HepG2 (cell line): ENCODE measurements around the gene TSSK2. TPM values are rescaled to one million over a fixed set of nuclear protein-coding genes. Genes with fewer than 3 reads are reported as not detected.

ENCODE experiments used
- ATAC-seq: fragments of 200-7000 bp; cut with Tn5 transposase; 3 replicates; pipeline ENCODE4 v1.9.1; 2020; ENCODE audit warnings: mild to moderate bottlenecking, moderate library complexity
- BruUV-seq: library from RNA; stranded (reverse); fragments of 400-500 nt; replicated peaks from 2 replicates; lab custom pipeline; 2021; lab: Mats Ljungman, UMichigan
- CTCF ChIA-PET: fragments of 300-600 bp; formaldehyde crosslinking; extraction: SDS; loops from one replicate; lab custom pipeline; 2021; ENCODE audit warnings: low total read pairs, inconsistent platforms, low intra/inter-chr PET ratio; lab: Yijun Ruan, JAX
- POLR2A ChIA-PET: fragments of 350-600 bp; sonication (Branson Sonifier 250); formaldehyde crosslinking; loops from one replicate; lab custom pipeline; 2020; ENCODE audit warnings: antibody characterized with exemption, inconsistent platforms; lab: Yijun Ruan, JAX
- DNase-seq: peaks from one replicate; pipeline ENCODE4 v3.0.0-alpha.2; 2015; ENCODE audit warnings: low spot score
- FAIRE-seq: peaks from 3 replicates; lab custom pipeline; 2011; peaks lifted over from hg19 to GRCh38; lab: Jason Lieb, UNC
- H2AFZ ChIP-seq: one replicate; pipeline ENCODE4 v1.6.1; 2011; ENCODE audit warnings: low read length, inconsistent platforms
- H3K27ac ChIP-seq: fragments of 300-600 bp; 3 replicates; pipeline ENCODE4 v1.8.0; 2011; ENCODE audit warnings: mixed run types, mild to moderate bottlenecking, mixed read lengths, low read length, inconsistent platforms; ENCODE audit not compliant: insufficient read depth; ENCODE audit errors: extremely low read length
- H3K27me3 ChIP-seq, 2 experiments: fragments of 200-600 bp in 1 of 2; 2 replicates in 1 of 2; 3 replicates in 1 of 2; pipeline versions ENCODE4 v1.6.0 to v1.8.0; 2011; ENCODE audit warnings: low read length in 2 of 2, mild to moderate bottlenecking in 2 of 2, moderate library complexity in 2 of 2, inconsistent platforms in 1 of 2; ENCODE audit not compliant: insufficient read depth in 2 of 2, control insufficient read depth in 1 of 2
- H3K36me3 ChIP-seq, 2 experiments: fragments of 200-600 bp in 1 of 2; replicated peaks in 1 of 2; 2 replicates in 1 of 2; 3 replicates in 1 of 2; pipeline versions ENCODE4 v1.5.1 to v1.8.0; 2011; ENCODE audit warnings: low read length in 2 of 2, inconsistent platforms in 1 of 2; ENCODE audit not compliant: insufficient read depth in 2 of 2, control insufficient read depth in 1 of 2
- H3K4me1 ChIP-seq: 2 replicates; pipeline ENCODE4 v1.5.1; 2012; ENCODE audit warnings: low read length, inconsistent platforms; ENCODE audit not compliant: insufficient read depth
- H3K4me2 ChIP-seq: 2 replicates; pipeline ENCODE4 v1.6.0; 2011; ENCODE audit warnings: low read depth, low read length, inconsistent platforms
- H3K4me3 ChIP-seq, 3 experiments: fragments of 200-600 bp in 1 of 3; sonication (generic), shearing (Covaris generic) in 1 of 3; replicated peaks in 1 of 3; 2 replicates each; pipeline ENCODE4 v1.5.1; 2011 to 2016; ENCODE audit warnings: low read length in 3 of 3, inconsistent platforms in 2 of 3, low read depth in 2 of 3, mild to moderate bottlenecking in 2 of 3, control low read depth in 1 of 3, mixed read lengths in 1 of 3; ENCODE audit not compliant: insufficient read depth in 1 of 3
- H3K79me2 ChIP-seq: one replicate; pipeline ENCODE4 v1.6.1; 2011; ENCODE audit warnings: low read length, inconsistent platforms; ENCODE audit not compliant: insufficient read depth
- H3K9ac ChIP-seq: 2 replicates; pipeline ENCODE4 v1.6.0; 2011; ENCODE audit warnings: mild to moderate bottlenecking, low read depth, low read length, inconsistent platforms; ENCODE audit not compliant: insufficient read depth
- H3K9me3 ChIP-seq: 2 replicates; pipeline ENCODE4 v1.5.1; 2012; ENCODE audit warnings: mild to moderate bottlenecking, low read length
- H4K20me1 ChIP-seq: 2 replicates; pipeline ENCODE4 v1.6.0; 2011; ENCODE audit warnings: inconsistent platforms, mild to moderate bottlenecking, low read length, moderate library complexity; ENCODE audit not compliant: insufficient read depth
- BORCS8-MEF2B ChIP-seq: sonication (generic); formaldehyde crosslinking; IDR thresholded peaks from 2 replicates; pipeline ENCODE4 v1.8.0; 2022; ENCODE audit warnings: mild to moderate bottlenecking, missing genetic modification reagents
- CCAR2 ChIP-seq: fragments of 200-400 bp; formaldehyde crosslinking; optimal IDR thresholded peaks from 2 replicates; pipeline ENCODE3; 2018; ENCODE audit warnings: low read depth, mild to moderate bottlenecking, low read length, moderate library complexity
- EZH2 ChIP-seq: conservative IDR thresholded peaks from 2 replicates; pipeline ENCODE4 v1.6.1; 2012; ENCODE audit warnings: mild to moderate bottlenecking, low read depth, low read length, moderate library complexity
- FOSL2 ChIP-seq: sonication (generic); formaldehyde crosslinking; IDR thresholded peaks from 2 replicates; pipeline ENCODE4 v1.4.0; 2020; ENCODE audit warnings: missing genetic modification reagents
- GABPA ChIP-seq, 2 experiments: IDR thresholded peaks; 2 replicates each; pipeline ENCODE4 v1.6.1; 2011 to 2016; ENCODE audit warnings: low read depth in 2 of 2, low read length in 1 of 2, missing biosample characterization in 1 of 2, missing genetic modification characterization in 1 of 2
- LCORL ChIP-seq, 2 experiments: fragments of 450-650 bp in 1 of 2; sonication (generic) in 1 of 2; formaldehyde crosslinking in 1 of 2; IDR thresholded peaks; 2 replicates each; pipeline versions ENCODE4 v1.5.0 to v1.6.1; 2017 to 2020; ENCODE audit warnings: antibody characterized with exemption in 1 of 2, missing genetic modification reagents in 1 of 2
- MLX ChIP-seq: IDR thresholded peaks from 2 replicates; pipeline ENCODE4 v1.6.1; 2016
- RFXAP ChIP-seq: sonication (generic); formaldehyde crosslinking; IDR thresholded peaks from 2 replicates; pipeline ENCODE4 v1.4.0; 2020; ENCODE audit warnings: missing genetic modification reagents, borderline replicate concordance
- SNAPC2 ChIP-seq: sonication (generic); formaldehyde crosslinking; IDR thresholded peaks from 2 replicates; pipeline ENCODE4 v1.8.1; 2022; ENCODE audit warnings: mild to moderate bottlenecking, missing genetic modification reagents
- SP5 ChIP-seq: IDR thresholded peaks from 2 replicates; pipeline ENCODE4 v1.6.1; 2016; ENCODE audit warnings: low read depth, borderline replicate concordance
- TEAD3 ChIP-seq: optimal IDR thresholded peaks from 2 replicates; pipeline ENCODE3; 2016; ENCODE audit warnings: borderline replicate concordance
- XBP1 ChIP-seq: sonication (generic); formaldehyde crosslinking; IDR thresholded peaks from 2 replicates; pipeline ENCODE4 v1.5.0; 2020; ENCODE audit warnings: missing genetic modification reagents
- ZBTB14 ChIP-seq: sonication (generic); formaldehyde crosslinking; IDR thresholded peaks from 2 replicates; pipeline ENCODE4 v1.4.0; 2020; ENCODE audit warnings: missing genetic modification reagents
- ZNF17 ChIP-seq: sonication (generic); formaldehyde crosslinking; IDR thresholded peaks from 2 replicates; pipeline ENCODE4 v1.5.0; 2020; ENCODE audit warnings: mild to moderate bottlenecking, missing genetic modification reagents
- ZNF263 ChIP-seq: sonication (generic); formaldehyde crosslinking; IDR thresholded peaks from 2 replicates; pipeline ENCODE4 v1.4.0; 2020; ENCODE audit warnings: missing genetic modification reagents
- ZNF276 ChIP-seq: sonication (generic); formaldehyde crosslinking; IDR thresholded peaks from 2 replicates; pipeline ENCODE4 v1.4.0; 2020; ENCODE audit warnings: mild to moderate bottlenecking, low read depth, missing genetic modification reagents
- ZNF354B ChIP-seq: sonication (generic); formaldehyde crosslinking; IDR thresholded peaks from 2 replicates; pipeline ENCODE4 v1.8.0; 2022; ENCODE audit warnings: mild to moderate bottlenecking, missing genetic modification reagents
- ZNF484 ChIP-seq: sonication (generic); formaldehyde crosslinking; IDR thresholded peaks from 2 replicates; pipeline ENCODE4 v1.5.1; 2020; ENCODE audit warnings: mild to moderate bottlenecking, low read depth, missing genetic modification reagents, borderline replicate concordance
- WGBS: methylation state at CpG from one replicate; pipeline ENCODE4 v1.1.6; 2017; ENCODE audit warnings: low lambda C conversion rate; 5-methylcytosine and 5-hydroxymethylcytosine counted together
- in situ Hi-C: cut with HindIII; loops from 2 replicates; pipeline ENCODE4 v1.10.0; 2017; ENCODE audit warnings: low pct_unique_long_range_greater_than_20kb; ENCODE audit not compliant: extremely low pct_ligation_motif_present
- intact Hi-C: fragments of 100-400 bp; cut with micrococcal nuclease; formaldehyde crosslinking; loops from one replicate; pipeline ENCODE4 v1.10.0; 2022; ENCODE audit not compliant: unreplicated experiment
- polyA plus RNA-seq, 8 experiments: library from polyadenylated mRNA; depleted of rRNA in 3 of 8; stranded (reverse) in 7 of 8; unstranded in 1 of 8; fragments of >200 nt; fragmentation: Illumina TruSeq in 4 of 8; extraction: Trizol in 4 of 8; gene quantifications; 2 replicates each; pipeline versions ENCODE4 v1.2.1 to v1.2.3, GENCODE V29; 2011 to 2016; ENCODE audit warnings: low read depth in 4 of 8, missing spikeins in 1 of 8, mixed read lengths in 1 of 8; ENCODE audit not compliant: insufficient read depth in 1 of 8
- total RNA-seq, 5 experiments: library from RNA; depleted of rRNA; stranded (reverse); fragments of >200 nt; fragmentation: Illumina TruSeq; extraction: Trizol; gene quantifications; 2 replicates each; pipeline ENCODE4 v1.2.3, GENCODE V29; 2016; ENCODE audit warnings: low read depth in 1 of 5

Gene TSSK2
- total and polyA plus RNA-seq, 2 of the 13 experiments (the other 11 are each of a cell fraction or from before 2014, with no cell fraction given) = not detected

- peaks cover 56% of the 10 kb centered on the region for H3K79me2 ChIP-seq
- peak overlapping the region; percentile 93 for H3K9ac ChIP-seq
- no peaks in the 10 kb centered on the region for H3K9me3 ChIP-seq
- H3K4me2 ChIP-seq = peak overlapping the region; percentile 94
- POLR2A ChIA-PET = interaction anchor here (1.0 to 4.1 kb wide), 6 partner anchors 11 to 359 kb away, joined by 3 to 22 read pairs (median 4); partner anchors contain the start of genes CDC45, CLTCL1, ESS2 and SLC25A1
- intact Hi-C loops (no loop called here), in situ Hi-C loops (no loop called here)
- H3K36me3 ChIP-seq = peaks cover 4 to 12% of the 10 kb centered on the region in 2 experiments; a peak in 3 of 5 replicates
- CTCF ChIA-PET = no interaction called here
- peaks cover 2 to 21% of the 10 kb centered on the region in 2 experiments; a peak in 4 of 5 replicates for H3K27me3 ChIP-seq
- peak; percentile 63 for DNase-seq
- BruUV-seq = TSS peak; percentile 85
- peak; percentile 65 for FAIRE-seq
- peak; percentile 64 for ATAC-seq
- peak overlapping the region; percentile 87 for H3K27ac ChIP-seq
- H2AFZ ChIP-seq = no peak overlapping the region
- peak overlapping the region; percentile 90 to 97 (median 97) for H3K4me3 ChIP-seq
- H3K4me1 ChIP-seq = peaks cover 67% of the 10 kb centered on the region
- WGBS = 14% methylated on average over 15 of the region's 23 CpGs
- peaks cover 46% of the 10 kb centered on the region for H4K20me1 ChIP-seq
- TF ChIP-seq ZBTB14 = no peak
- peak; percentile 82 for TF ChIP-seq TEAD3
- TF ChIP-seq SP5 (CRISPR knock-in tag) = 0 out of 2 replicates have a peak, but pooled peaks have one; percentile 18
- no peak for TF ChIP-seq MLX (CRISPR knock-in tag)
- TF ChIP-seq FOSL2 = peak; percentile 44; the same call in 1 of the 2 replicates
- no peak for TF ChIP-seq SNAPC2 (CRISPR knock-in tag)
- TF ChIP-seq LCORL (IDR thresholded peaks at IDR 0.05) = no peak
- TF ChIP-seq LCORL (CRISPR knock-in tag; IDR thresholded peaks at IDR 0.05) = 0 out of 2 replicates have a peak, but pooled peaks have one; percentile 21
- no peak for TF ChIP-seq ZNF17 (CRISPR knock-in tag)
- TF ChIP-seq RFXAP (CRISPR knock-in tag) = no peak
- no peak for TF ChIP-seq CCAR2
- no peak for TF ChIP-seq ZNF354B (CRISPR knock-in tag)
- TF ChIP-seq ZNF484 (CRISPR knock-in tag) = no peak
- no peak for TF ChIP-seq XBP1 (CRISPR knock-in tag)
- TF ChIP-seq BORCS8-MEF2B (CRISPR knock-in tag) = no peak
- TF ChIP-seq ZNF263 (CRISPR knock-in tag) = peak; percentile 82
- TF ChIP-seq EZH2 = no peak
- no peak for TF ChIP-seq GABPA (IDR thresholded peaks at IDR 0.05; ENCODE audit: low read depth, low read length)
- no peak for TF ChIP-seq GABPA (CRISPR knock-in tag; IDR thresholded peaks at IDR 0.05; ENCODE audit: low read depth)
- no peak for TF ChIP-seq ZNF276 (CRISPR knock-in tag)
Measured at GRCh38 chr22:19120829-19121630, 10.1 kb upstream of the TSSK2 start.
